Neural crest cell (in vitro differentiated cells): Measurements from ENCODE around the gene MRPL36. TPM values are rescaled to one million over a fixed set of nuclear protein-coding genes. Genes with fewer than 3 reads are reported as not detected.
A peak's percentile ranks its signal among the peaks of the same experiment; 100 is the strongest.

Source experiments
- DNase-seq: peaks from one replicate; pipeline ENCODE4 v3.0.0; 2021; ENCODE audit warnings: low read depth, mixed read lengths, low spot score
- H3K27ac Mint-ChIP-seq: one replicate; pipeline ENCODE4 v1.8.0; 2021; ENCODE audit warnings: mild to moderate bottlenecking, mixed read lengths; ENCODE audit not compliant: unreplicated experiment
- H3K27me3 Mint-ChIP-seq: 2 replicates; pipeline ENCODE4 v1.8.0; 2021; ENCODE audit warnings: low read depth, mild to moderate bottlenecking, mixed read lengths
- H3K36me3 Mint-ChIP-seq: 2 replicates; pipeline ENCODE4 v1.8.0; 2021; ENCODE audit warnings: low read depth, mild to moderate bottlenecking, mixed read lengths
- H3K4me1 Mint-ChIP-seq: 2 replicates; pipeline ENCODE4 v1.8.0; 2021; ENCODE audit warnings: mixed read lengths
- H3K4me3 Mint-ChIP-seq: one replicate; pipeline ENCODE4 v1.8.0; 2021; ENCODE audit warnings: mild to moderate bottlenecking, mixed read lengths
- H3K9me3 Mint-ChIP-seq: 2 replicates; pipeline ENCODE4 v1.8.0; 2021; ENCODE audit warnings: mixed read lengths
- CTCF ChIP-seq: fragments of 200-600 bp; sonication (generic); conservative IDR thresholded peaks from 2 replicates; pipeline ENCODE4 v1.5.0; 2021; ENCODE audit warnings: antibody characterized with exemption, mild to moderate bottlenecking
- long read RNA-seq: library from polyadenylated mRNA; unstranded; transcript quantifications from one replicate; pipeline ENCODE4 v2.0.0, GENCODE V29; 2020
- total RNA-seq: library from RNA; stranded (reverse); gene quantifications from 2 replicates; pipeline ENCODE4 v1.2.1, GENCODE V29; 2021

The MRPL36 gene
- total RNA-seq = 50.8 and 53.2 TPM in 2 replicates
- long read RNA-seq, transcript MRPL36-202 (2 exons, 610 nt) = major isoform, 6 of 16 reads
- long read RNA-seq, transcript MRPL36-204 (2 exons, 686 nt) = major isoform, 6 of 16 reads
- long read RNA-seq, partial matches to known transcripts = 2 of 16 reads
- long read RNA-seq, other reads (novel, unspliced or antisense) = 2 of 16 reads

GRCh38 chr5:1799602-1800471, at the start of gene MRPL36:
MRPL36 (minus strand) TSS chr5:1799837; CDS start chr5:1798935, 902 bp downstream.
- Mint-ChIP-seq H3K4me1 (peaks cover 43% of the 10 kb centered on the region), H3K4me3 (peak within 1 kb of the TSS; percentile 100), H3K36me3 (peaks cover 15% of the 10 kb centered on the region), H3K27me3 (no peaks in the 10 kb centered on the region), H3K9me3 (no peaks in the 10 kb centered on the region), H3K27ac (peak within 1 kb of the TSS; percentile 99)
- DNase-seq = peak; percentile 83
- TF ChIP-seq CTCF = no peak

GRCh38 chr5:1847611-1848010, 48.0 kb upstream of the MRPL36 start:
- Mint-ChIP-seq H3K4me3 (no peak overlapping the region), H3K27ac (no peak overlapping the region), H3K4me1 (peaks cover 22% of the 10 kb centered on the region), H3K36me3 (no peaks in the 10 kb centered on the region), H3K27me3 (peaks cover 21% of the 10 kb centered on the region), H3K9me3 (no peaks in the 10 kb centered on the region)
- DNase-seq = no peak
- TF ChIP-seq CTCF = no peak

GRCh38 chr5:1847056-1847455, 47.4 kb upstream of the MRPL36 start:
- H3K27ac Mint-ChIP-seq = no peak overlapping the region
- no peak for TF ChIP-seq CTCF
- DNase-seq = no peak
- H3K4me3 Mint-ChIP-seq = no peak overlapping the region
- H3K9me3 Mint-ChIP-seq = no peaks in the 10 kb centered on the region
- H3K4me1 Mint-ChIP-seq = peaks cover 22% of the 10 kb centered on the region
- H3K36me3 Mint-ChIP-seq = no peaks in the 10 kb centered on the region
- H3K27me3 Mint-ChIP-seq = peaks cover 21% of the 10 kb centered on the region

GRCh38 chr5:1846583-1846982, 46.9 kb upstream of the MRPL36 start:
- Mint-ChIP-seq H3K36me3 (no peaks in the 10 kb centered on the region), H3K4me1 (peaks cover 23% of the 10 kb centered on the region), H3K27ac (no peak overlapping the region), H3K4me3 (no peak overlapping the region), H3K27me3 (peaks cover 19% of the 10 kb centered on the region), H3K9me3 (no peaks in the 10 kb centered on the region)
- no peak for DNase-seq
- TF ChIP-seq CTCF = no peak

GRCh38 chr5:1845696-1846095, 46.1 kb upstream of the MRPL36 start:
- Mint-ChIP-seq H3K4me3 (no peak overlapping the region), H3K9me3 (no peaks in the 10 kb centered on the region), H3K36me3 (no peaks in the 10 kb centered on the region), H3K27me3 (peaks cover 12% of the 10 kb centered on the region), H3K4me1 (peaks cover 22% of the 10 kb centered on the region), H3K27ac (no peak overlapping the region)
- no peak for DNase-seq
- TF ChIP-seq CTCF = no peak
